Kidney epithelial cell (primary cell): ENCODE data around the gene ACKR4. TPM values are rescaled to one million over a fixed set of nuclear protein-coding genes. Genes with fewer than 3 reads are reported as not detected.
"Not testable (repeated sequence)": the region's sequence is repeated elsewhere in the genome, so short reads cannot be mapped to it uniquely, and the experiment has no call there.

Experiments
- DNase-seq: peaks from one replicate; pipeline ENCODE4 v3.0.0-alpha.2; 2010; ENCODE audit warnings: low read depth
- H3K27me3 ChIP-seq: 2 replicates; pipeline ENCODE4 v1.6.0; 2011; ENCODE audit warnings: low read length; ENCODE audit not compliant: control insufficient read depth, insufficient read depth
- H3K36me3 ChIP-seq: 2 replicates; pipeline ENCODE4 v1.5.1; 2011; ENCODE audit warnings: low read length; ENCODE audit not compliant: control insufficient read depth, insufficient read depth
- H3K4me3 ChIP-seq: 2 replicates; pipeline ENCODE4 v1.5.1; 2011; ENCODE audit warnings: low read depth, mild to moderate bottlenecking, control low read depth, low read length
- CTCF ChIP-seq: IDR thresholded peaks from 2 replicates; pipeline ENCODE4 v1.5.1; 2011; ENCODE audit warnings: mild to moderate bottlenecking, moderate library complexity, low read length, control low read depth, inconsistent platforms; ENCODE audit not compliant: insufficient read depth, poor library complexity, severe bottlenecking
- total RNA-seq: library from RNA; depleted of rRNA; stranded (reverse); fragments of >200 nt; gene quantifications from 2 replicates; pipeline ENCODE4 v1.2.3, GENCODE V29; 2015

The ACKR4 gene
- total RNA-seq, 1 donor from 2014 or later = not detected

GRCh38 chr3:132554437-132554836, 42.6 kb upstream of the ACKR4 start:
- Histone ChIP-seq H3K4me3 (no peak overlapping the region), H3K27me3 (no peaks in the 10 kb centered on the region), H3K36me3 (no peaks in the 10 kb centered on the region)
- TF ChIP-seq CTCF = no peak
- no peak for DNase-seq

- Histone ChIP-seq H3K4me3 (no peak overlapping the region), H3K27me3 (no peaks in the 10 kb centered on the region), H3K36me3 (no peaks in the 10 kb centered on the region)
- DNase-seq = no peak
- TF ChIP-seq CTCF = no peak
Observed at GRCh38 chr3:132555306-132556035, 41.6 kb upstream of the ACKR4 start.

- H3K36me3 ChIP-seq, DNase-seq, H3K4me3 ChIP-seq, H3K27me3 ChIP-seq: not testable (repeated sequence)
Observed at GRCh38 chr3:132556036-132556386, 41.1 kb upstream of the ACKR4 start.

- no peaks in the 10 kb centered on the region for H3K27me3 ChIP-seq
- no peak overlapping the region for H3K4me3 ChIP-seq
- TF ChIP-seq CTCF = no peak
- no peaks in the 10 kb centered on the region for H3K36me3 ChIP-seq
- no peak for DNase-seq
Observed at GRCh38 chr3:132556508-132557159, 40.4 kb upstream of the ACKR4 start.

GRCh38 chr3:132561003-132561402, 36.1 kb upstream of the ACKR4 start:
- no peak for DNase-seq

GRCh38 chr3:132563420-132564069, 33.5 kb upstream of the ACKR4 start:
- no peak for TF ChIP-seq CTCF
- H3K36me3 ChIP-seq = no peaks in the 10 kb centered on the region
- DNase-seq = no peak
- no peaks in the 10 kb centered on the region for H3K27me3 ChIP-seq
- H3K4me3 ChIP-seq = no peak overlapping the region

More at GRCh38 chr3:132561003-132561402, 36.1 kb upstream of the ACKR4 start:
- no peak for TF ChIP-seq CTCF
- no peaks in the 10 kb centered on the region for H3K27me3 ChIP-seq
- H3K36me3 ChIP-seq = no peaks in the 10 kb centered on the region
- no peak overlapping the region for H3K4me3 ChIP-seq
